ENCODE data around the gene NPR3.
A peak's percentile ranks its signal among the peaks of the same experiment; 100 is the strongest.

The NPR3 gene, protein sequence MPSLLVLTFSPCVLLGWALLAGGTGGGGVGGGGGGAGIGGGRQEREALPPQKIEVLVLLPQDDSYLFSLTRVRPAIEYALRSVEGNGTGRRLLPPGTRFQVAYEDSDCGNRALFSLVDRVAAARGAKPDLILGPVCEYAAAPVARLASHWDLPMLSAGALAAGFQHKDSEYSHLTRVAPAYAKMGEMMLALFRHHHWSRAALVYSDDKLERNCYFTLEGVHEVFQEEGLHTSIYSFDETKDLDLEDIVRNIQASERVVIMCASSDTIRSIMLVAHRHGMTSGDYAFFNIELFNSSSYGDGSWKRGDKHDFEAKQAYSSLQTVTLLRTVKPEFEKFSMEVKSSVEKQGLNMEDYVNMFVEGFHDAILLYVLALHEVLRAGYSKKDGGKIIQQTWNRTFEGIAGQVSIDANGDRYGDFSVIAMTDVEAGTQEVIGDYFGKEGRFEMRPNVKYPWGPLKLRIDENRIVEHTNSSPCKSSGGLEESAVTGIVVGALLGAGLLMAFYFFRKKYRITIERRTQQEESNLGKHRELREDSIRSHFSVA
- total RNA-seq, result 0 to 0.97 (median 0) reads per million in 3 donors

DNA sequence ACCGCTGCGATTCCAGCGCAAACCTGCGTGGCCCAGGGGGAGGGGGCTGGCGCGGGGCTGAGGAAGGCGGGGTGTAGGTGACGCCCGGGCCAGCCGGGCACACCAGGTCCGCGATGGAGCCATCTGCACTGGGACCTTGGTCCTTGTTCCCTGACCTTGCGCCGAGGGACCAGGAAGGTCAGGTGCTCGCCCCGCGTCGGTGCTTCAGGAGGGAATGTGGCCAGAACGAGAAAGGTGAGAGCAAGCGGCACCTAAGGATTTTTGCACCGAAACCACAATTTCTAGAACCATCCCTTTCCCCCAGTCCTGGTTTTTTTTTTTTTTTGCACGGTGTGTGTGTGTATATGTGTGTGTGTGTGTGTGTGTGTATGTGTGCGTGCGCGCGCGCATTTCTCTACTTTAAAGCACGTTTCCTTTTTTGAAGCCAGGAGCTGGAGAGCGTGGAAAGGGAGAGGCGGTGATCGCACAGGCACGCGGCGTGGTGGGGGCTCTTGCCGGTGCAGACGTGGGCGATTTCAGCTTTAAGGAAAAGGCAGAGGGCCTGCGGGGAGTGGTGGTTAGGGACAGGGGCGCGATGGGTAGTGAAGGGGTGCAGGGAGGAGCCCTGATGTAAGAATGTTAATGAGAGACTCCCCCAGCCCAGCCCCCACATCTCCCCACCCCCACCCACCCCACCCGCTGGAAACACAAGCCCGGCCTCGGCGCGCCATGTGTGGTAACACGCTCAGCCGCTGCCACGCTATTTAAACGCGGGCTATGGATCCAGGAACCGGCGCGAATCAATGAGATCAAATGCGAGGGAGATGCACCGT lies at the start of gene NPR3:
Gene NPR3, plus strand, starts transcription at position 772 of the 812 bp plus-strand sequence. CDS start 456 bp downstream, outside the sequence.
- H3K9me3 ChIP-seq (ENCODE audit: control insufficient read depth, low read length), result no peaks in the 10 kb centered on the region
- peaks cover 8% of the 10 kb centered on the region for H3K27me3 ChIP-seq (replicated peaks; ENCODE audit: control insufficient read depth, insufficient read depth, low read length, poor library complexity, severe bottlenecking)
- no peaks in the 10 kb centered on the region for H3K36me3 ChIP-seq (ENCODE audit: control insufficient read depth, insufficient read depth, low read length)
- no peak for DNase-seq
- no peaks in the 10 kb centered on the region for H3K4me1 ChIP-seq (ENCODE audit: control insufficient read depth, insufficient read depth, low read length, poor library complexity, severe bottlenecking)
- no peak within 1 kb of the TSS for H3K27ac ChIP-seq (ENCODE audit: insufficient read depth, low read length, poor library complexity, severe bottlenecking)
- peak within 1 kb of the TSS; percentile 60 for H3K4me3 ChIP-seq (ENCODE audit: insufficient read depth, low read depth, low read length, poor library complexity, severe bottlenecking)

DNA sequence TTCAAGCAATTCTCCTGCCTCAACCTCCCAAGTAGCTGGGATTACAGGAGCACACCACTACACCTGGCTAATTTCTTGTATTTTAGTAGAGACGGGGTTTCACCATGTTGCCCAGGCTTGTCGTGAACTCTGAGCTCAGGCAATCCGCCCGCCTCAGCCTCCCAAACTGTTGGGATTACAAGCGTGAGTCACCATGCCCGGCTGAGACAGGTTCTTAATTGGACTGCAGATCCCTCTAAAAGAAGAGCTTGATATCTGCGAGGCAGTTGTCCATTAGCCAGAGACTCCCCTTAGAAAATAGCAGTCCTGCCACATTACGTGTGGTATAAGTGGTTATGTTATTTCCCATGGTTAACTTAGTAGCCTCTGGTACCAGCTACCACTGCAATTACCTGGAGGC lies 46.6 kb upstream of the NPR3 start:
- Histone ChIP-seq H3K36me3 (ENCODE audit: control insufficient read depth, insufficient read depth, low read length) (no peaks in the 10 kb centered on the region), H3K9me3 (ENCODE audit: control insufficient read depth, low read length) (no peaks in the 10 kb centered on the region), H3K27ac (ENCODE audit: insufficient read depth, low read length, poor library complexity, severe bottlenecking) (no peak overlapping the region), H3K4me1 (ENCODE audit: control insufficient read depth, insufficient read depth, low read length, poor library complexity, severe bottlenecking) (no peaks in the 10 kb centered on the region), H3K27me3 (replicated peaks; ENCODE audit: control insufficient read depth, insufficient read depth, low read length, poor library complexity, severe bottlenecking) (no peaks in the 10 kb centered on the region), H3K4me3 (ENCODE audit: insufficient read depth, low read depth, low read length, poor library complexity, severe bottlenecking) (no peak overlapping the region)
- DNase-seq, result no peak

DNA sequence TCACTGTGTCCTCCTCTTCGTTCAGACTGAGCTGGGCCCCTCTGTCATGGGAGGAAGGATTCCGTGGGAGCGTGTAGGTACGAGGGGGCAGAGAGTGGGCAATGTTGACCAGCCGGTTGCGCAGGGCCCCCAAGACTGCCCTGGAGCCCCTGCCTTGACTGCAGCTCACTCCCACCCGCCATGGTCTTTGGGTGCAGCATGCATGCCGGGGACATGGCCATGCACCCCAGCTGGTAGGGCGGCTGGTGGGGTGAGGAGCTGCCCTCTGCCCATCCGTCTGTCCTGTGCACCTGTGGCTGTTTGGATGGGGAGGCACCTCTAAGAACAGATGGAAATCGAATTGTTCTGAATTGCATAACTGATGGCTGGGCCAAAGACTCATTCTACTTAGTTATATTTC lies 42.6 kb upstream of the NPR3 start:
- Histone ChIP-seq H3K4me3 (ENCODE audit: insufficient read depth, low read depth, low read length, poor library complexity, severe bottlenecking) (no peak overlapping the region), H3K9me3 (ENCODE audit: control insufficient read depth, low read length) (no peaks in the 10 kb centered on the region), H3K36me3 (ENCODE audit: control insufficient read depth, insufficient read depth, low read length) (no peaks in the 10 kb centered on the region), H3K27me3 (replicated peaks; ENCODE audit: control insufficient read depth, insufficient read depth, low read length, poor library complexity, severe bottlenecking) (no peaks in the 10 kb centered on the region), H3K4me1 (ENCODE audit: control insufficient read depth, insufficient read depth, low read length, poor library complexity, severe bottlenecking) (no peaks in the 10 kb centered on the region), H3K27ac (ENCODE audit: insufficient read depth, low read length, poor library complexity, severe bottlenecking) (no peak overlapping the region)
- no peak for DNase-seq

DNA sequence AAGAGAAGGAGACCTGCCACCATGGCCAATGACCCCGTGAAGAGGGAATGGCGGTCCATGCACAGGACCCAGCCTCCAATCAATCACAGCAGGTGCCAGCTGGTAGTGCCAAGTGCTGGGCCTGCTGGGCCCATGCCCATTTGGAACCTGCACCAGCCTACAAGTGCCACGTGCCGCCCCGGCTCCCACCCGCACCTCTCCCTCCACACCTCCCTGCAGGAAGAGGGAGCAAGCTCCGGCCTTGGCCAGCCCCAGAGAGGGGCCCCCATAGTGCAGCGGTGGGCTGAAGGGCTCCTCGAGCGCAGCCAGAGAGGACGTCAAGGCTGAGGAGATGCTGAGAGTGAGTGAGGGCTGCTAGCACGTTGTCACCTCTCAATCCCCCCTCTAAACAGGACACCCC lies 37.8 kb upstream of the NPR3 start:
- no peaks in the 10 kb centered on the region for H3K27me3 ChIP-seq (replicated peaks; ENCODE audit: control insufficient read depth, insufficient read depth, low read length, poor library complexity, severe bottlenecking)
- no peak overlapping the region for H3K4me3 ChIP-seq (ENCODE audit: insufficient read depth, low read depth, low read length, poor library complexity, severe bottlenecking)
- no peak for DNase-seq
- H3K36me3 ChIP-seq (ENCODE audit: control insufficient read depth, insufficient read depth, low read length), result no peaks in the 10 kb centered on the region
- no peak overlapping the region for H3K27ac ChIP-seq (ENCODE audit: insufficient read depth, low read length, poor library complexity, severe bottlenecking)
- H3K9me3 ChIP-seq (ENCODE audit: control insufficient read depth, low read length), result no peaks in the 10 kb centered on the region
- H3K4me1 ChIP-seq (ENCODE audit: control insufficient read depth, insufficient read depth, low read length, poor library complexity, severe bottlenecking), result no peaks in the 10 kb centered on the region

DNA sequence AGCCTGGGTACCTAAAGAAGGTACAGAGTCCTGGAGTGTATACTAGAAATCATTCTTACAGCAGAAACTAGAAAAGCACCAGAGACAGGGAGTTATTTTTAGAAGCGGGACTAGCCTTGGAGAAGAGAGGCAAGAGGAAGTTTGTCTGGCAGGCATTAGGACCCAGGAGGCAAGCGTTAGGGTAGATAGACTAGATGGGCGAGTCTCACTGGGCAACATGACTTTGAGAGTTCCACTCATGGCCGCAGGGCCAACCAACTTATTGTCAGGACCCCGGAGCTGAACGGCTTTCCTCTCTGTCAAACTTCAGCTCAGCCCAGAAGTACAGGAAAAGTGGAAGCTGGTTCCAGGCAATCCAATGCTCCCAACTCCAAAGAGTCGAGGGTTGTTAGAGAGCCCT lies 34.1 kb upstream of the NPR3 start:
- no peak for DNase-seq
- Histone ChIP-seq H3K4me3 (ENCODE audit: insufficient read depth, low read depth, low read length, poor library complexity, severe bottlenecking) (no peak overlapping the region), H3K36me3 (ENCODE audit: control insufficient read depth, insufficient read depth, low read length) (no peaks in the 10 kb centered on the region)

DNA sequence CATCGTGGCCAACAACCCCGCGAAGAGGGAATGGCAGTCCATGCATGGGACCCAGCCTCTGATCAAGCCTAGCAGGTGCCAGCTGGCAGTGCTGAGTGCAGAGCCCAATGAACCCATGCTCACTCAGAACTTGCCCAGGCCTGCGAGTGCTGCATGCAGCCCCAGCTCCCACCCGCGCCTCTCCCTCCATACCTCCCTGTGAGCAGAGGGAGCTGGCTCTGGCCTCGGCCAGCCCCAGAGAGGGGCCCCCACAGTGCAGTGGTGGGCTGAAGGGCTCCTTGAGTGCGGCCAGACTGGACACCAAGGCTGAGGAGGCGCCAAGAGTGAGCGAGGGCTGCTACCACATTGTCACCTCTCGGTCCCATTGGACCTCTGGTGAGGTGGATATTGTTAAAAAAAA lies 32.6 kb upstream of the NPR3 start:
- Histone ChIP-seq H3K4me1 (ENCODE audit: control insufficient read depth, insufficient read depth, low read length, poor library complexity, severe bottlenecking) (no peaks in the 10 kb centered on the region), H3K27ac (ENCODE audit: insufficient read depth, low read length, poor library complexity, severe bottlenecking) (no peak overlapping the region), H3K4me3 (ENCODE audit: insufficient read depth, low read depth, low read length, poor library complexity, severe bottlenecking) (no peak overlapping the region), H3K36me3 (ENCODE audit: control insufficient read depth, insufficient read depth, low read length) (no peaks in the 10 kb centered on the region), H3K27me3 (replicated peaks; ENCODE audit: control insufficient read depth, insufficient read depth, low read length, poor library complexity, severe bottlenecking) (no peaks in the 10 kb centered on the region), H3K9me3 (ENCODE audit: control insufficient read depth, low read length) (no peaks in the 10 kb centered on the region)
- DNase-seq, result no peak

More for the DNA sequence above, 34.1 kb upstream of the NPR3 start:
- Histone ChIP-seq H3K27ac (ENCODE audit: insufficient read depth, low read length, poor library complexity, severe bottlenecking) (no peak overlapping the region), H3K9me3 (ENCODE audit: control insufficient read depth, low read length) (no peaks in the 10 kb centered on the region), H3K4me1 (ENCODE audit: control insufficient read depth, insufficient read depth, low read length, poor library complexity, severe bottlenecking) (no peaks in the 10 kb centered on the region), H3K27me3 (replicated peaks; ENCODE audit: control insufficient read depth, insufficient read depth, low read length, poor library complexity, severe bottlenecking) (no peaks in the 10 kb centered on the region)

DNA sequence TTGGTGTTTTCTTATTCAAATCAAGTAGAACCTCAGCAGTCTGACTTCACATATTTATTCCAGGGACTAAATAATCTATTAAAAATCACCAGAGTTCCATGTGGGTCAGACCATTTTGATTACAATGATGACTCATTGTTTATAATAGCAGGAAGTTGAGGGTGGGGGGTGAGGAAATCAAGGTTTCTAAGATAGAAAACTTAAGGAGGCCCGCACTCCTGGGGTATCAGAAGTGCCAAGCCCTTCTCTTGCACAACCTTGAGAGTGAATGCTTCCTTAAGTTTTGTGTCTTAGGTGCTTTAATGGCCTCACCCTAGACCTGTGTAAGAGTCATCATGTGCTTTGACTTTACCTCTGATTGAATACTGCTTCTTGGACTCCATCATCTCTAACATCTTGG lies 31.9 kb upstream of the NPR3 start:
- Histone ChIP-seq H3K9me3 (ENCODE audit: control insufficient read depth, low read length) (no peaks in the 10 kb centered on the region), H3K27ac (ENCODE audit: insufficient read depth, low read length, poor library complexity, severe bottlenecking) (no peak overlapping the region), H3K4me1 (ENCODE audit: control insufficient read depth, insufficient read depth, low read length, poor library complexity, severe bottlenecking) (no peaks in the 10 kb centered on the region), H3K36me3 (ENCODE audit: control insufficient read depth, insufficient read depth, low read length) (no peaks in the 10 kb centered on the region), H3K27me3 (replicated peaks; ENCODE audit: control insufficient read depth, insufficient read depth, low read length, poor library complexity, severe bottlenecking) (no peaks in the 10 kb centered on the region), H3K4me3 (ENCODE audit: insufficient read depth, low read depth, low read length, poor library complexity, severe bottlenecking) (no peak overlapping the region)
- DNase-seq, result no peak

DNA sequence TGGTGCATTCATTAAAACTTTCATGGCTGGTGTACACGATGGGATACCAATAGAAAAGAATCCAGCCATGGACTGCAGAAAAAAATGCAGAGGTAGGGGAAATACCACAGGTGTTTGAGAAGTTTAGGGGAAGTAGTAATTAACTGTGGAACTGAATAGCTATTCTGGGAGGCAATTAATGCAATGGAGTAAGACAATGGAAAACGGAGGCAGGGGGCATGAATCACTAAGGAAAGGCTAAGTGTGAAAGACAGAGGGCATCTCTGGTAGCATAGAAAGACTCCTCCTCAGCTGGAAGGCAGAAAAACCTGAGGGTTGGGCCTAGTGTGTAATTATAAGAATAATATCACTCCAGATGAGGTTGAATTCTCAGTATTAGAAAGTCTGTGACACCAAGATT lies 30.9 kb upstream of the NPR3 start:
- Histone ChIP-seq H3K27ac (ENCODE audit: insufficient read depth, low read length, poor library complexity, severe bottlenecking) (no peak overlapping the region), H3K4me3 (ENCODE audit: insufficient read depth, low read depth, low read length, poor library complexity, severe bottlenecking) (no peak overlapping the region), H3K9me3 (ENCODE audit: control insufficient read depth, low read length) (no peaks in the 10 kb centered on the region)

DNA sequence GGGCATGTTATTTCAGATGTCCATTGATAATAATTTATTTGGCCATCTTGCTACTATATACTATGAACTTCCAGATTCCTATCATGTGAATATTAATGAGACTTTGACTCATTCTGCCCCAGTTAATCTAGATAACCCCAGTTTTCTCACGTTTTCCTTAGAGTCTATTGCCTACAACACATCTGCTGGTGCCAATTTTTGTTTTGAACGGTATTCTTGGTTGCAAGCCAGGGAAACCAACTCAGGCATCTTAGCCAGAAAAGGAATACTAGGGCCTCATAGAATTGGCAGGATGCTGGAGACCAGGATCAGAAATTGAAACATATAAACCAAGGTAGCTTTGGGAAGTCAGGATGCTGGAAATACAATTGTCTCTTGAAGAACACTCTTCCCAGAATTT lies 28.0 kb upstream of the NPR3 start:
- no peak overlapping the region for H3K4me3 ChIP-seq (ENCODE audit: insufficient read depth, low read depth, low read length, poor library complexity, severe bottlenecking)
- H3K36me3 ChIP-seq (ENCODE audit: control insufficient read depth, insufficient read depth, low read length), result no peaks in the 10 kb centered on the region
- no peaks in the 10 kb centered on the region for H3K4me1 ChIP-seq (ENCODE audit: control insufficient read depth, insufficient read depth, low read length, poor library complexity, severe bottlenecking)
- H3K27me3 ChIP-seq (replicated peaks; ENCODE audit: control insufficient read depth, insufficient read depth, low read length, poor library complexity, severe bottlenecking), result no peaks in the 10 kb centered on the region
- H3K9me3 ChIP-seq (ENCODE audit: control insufficient read depth, low read length), result no peaks in the 10 kb centered on the region
- no peak overlapping the region for H3K27ac ChIP-seq (ENCODE audit: insufficient read depth, low read length, poor library complexity, severe bottlenecking)
- no peak for DNase-seq

More for the DNA sequence above, 30.9 kb upstream of the NPR3 start:
- Histone ChIP-seq H3K27me3 (replicated peaks; ENCODE audit: control insufficient read depth, insufficient read depth, low read length, poor library complexity, severe bottlenecking) (no peaks in the 10 kb centered on the region), H3K36me3 (ENCODE audit: control insufficient read depth, insufficient read depth, low read length) (no peaks in the 10 kb centered on the region), H3K4me1 (ENCODE audit: control insufficient read depth, insufficient read depth, low read length, poor library complexity, severe bottlenecking) (no peaks in the 10 kb centered on the region)
- DNase-seq, result no peak

DNA sequence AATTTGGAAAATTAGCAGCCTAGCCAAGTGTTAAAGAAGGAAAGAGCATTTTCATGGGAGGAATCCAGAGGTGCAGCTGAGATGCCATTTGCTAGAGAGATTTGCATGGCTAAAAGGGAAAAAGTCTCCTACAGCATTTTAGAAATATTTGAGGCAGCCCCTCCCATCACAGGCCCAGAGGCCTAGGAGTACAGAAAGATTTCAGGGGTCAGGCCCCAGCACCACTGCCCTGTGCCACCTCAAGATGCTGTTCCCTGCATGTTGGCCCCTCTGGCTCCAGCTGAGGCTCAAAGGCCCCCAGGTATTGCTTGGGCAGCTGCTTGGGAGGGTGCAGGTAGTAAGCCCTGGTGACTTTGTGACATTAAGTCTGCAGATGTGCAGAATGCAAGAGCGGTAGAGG lies 26.9 kb upstream of the NPR3 start:
- no peak for DNase-seq
- H3K27me3 ChIP-seq (replicated peaks; ENCODE audit: control insufficient read depth, insufficient read depth, low read length, poor library complexity, severe bottlenecking), result no peaks in the 10 kb centered on the region
- no peak overlapping the region for H3K4me3 ChIP-seq (ENCODE audit: insufficient read depth, low read depth, low read length, poor library complexity, severe bottlenecking)
- no peaks in the 10 kb centered on the region for H3K36me3 ChIP-seq (ENCODE audit: control insufficient read depth, insufficient read depth, low read length)
- no peak overlapping the region for H3K27ac ChIP-seq (ENCODE audit: insufficient read depth, low read length, poor library complexity, severe bottlenecking)
- H3K4me1 ChIP-seq (ENCODE audit: control insufficient read depth, insufficient read depth, low read length, poor library complexity, severe bottlenecking), result no peaks in the 10 kb centered on the region
- no peaks in the 10 kb centered on the region for H3K9me3 ChIP-seq (ENCODE audit: control insufficient read depth, low read length)

Measured in effector memory CD4-positive, alpha-beta T cell (primary cell).